ENCODE results near the gene DHDH.

DNA sequence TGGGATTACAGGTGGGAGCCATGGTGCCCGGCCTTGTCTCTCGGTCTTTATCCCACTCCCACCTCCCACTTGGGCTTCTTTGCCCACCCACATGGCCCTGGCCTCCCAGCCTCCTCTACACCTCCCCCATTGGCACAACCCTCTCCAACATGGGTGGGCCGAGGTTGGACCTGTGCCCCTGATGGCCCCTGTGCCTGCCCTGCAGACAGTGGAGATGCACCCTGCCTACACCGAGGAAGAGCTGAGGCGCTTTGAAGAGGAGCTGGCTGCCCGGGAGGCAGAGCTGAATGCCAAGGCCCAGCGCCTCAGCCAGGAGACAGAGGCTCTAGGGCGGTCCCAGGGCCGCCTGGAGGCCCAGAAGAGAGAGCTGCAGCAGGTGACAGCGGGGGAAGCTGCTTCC lies 12.6 kb upstream of the DHDH start:
- TF ChIP-seq, protein P1, sequence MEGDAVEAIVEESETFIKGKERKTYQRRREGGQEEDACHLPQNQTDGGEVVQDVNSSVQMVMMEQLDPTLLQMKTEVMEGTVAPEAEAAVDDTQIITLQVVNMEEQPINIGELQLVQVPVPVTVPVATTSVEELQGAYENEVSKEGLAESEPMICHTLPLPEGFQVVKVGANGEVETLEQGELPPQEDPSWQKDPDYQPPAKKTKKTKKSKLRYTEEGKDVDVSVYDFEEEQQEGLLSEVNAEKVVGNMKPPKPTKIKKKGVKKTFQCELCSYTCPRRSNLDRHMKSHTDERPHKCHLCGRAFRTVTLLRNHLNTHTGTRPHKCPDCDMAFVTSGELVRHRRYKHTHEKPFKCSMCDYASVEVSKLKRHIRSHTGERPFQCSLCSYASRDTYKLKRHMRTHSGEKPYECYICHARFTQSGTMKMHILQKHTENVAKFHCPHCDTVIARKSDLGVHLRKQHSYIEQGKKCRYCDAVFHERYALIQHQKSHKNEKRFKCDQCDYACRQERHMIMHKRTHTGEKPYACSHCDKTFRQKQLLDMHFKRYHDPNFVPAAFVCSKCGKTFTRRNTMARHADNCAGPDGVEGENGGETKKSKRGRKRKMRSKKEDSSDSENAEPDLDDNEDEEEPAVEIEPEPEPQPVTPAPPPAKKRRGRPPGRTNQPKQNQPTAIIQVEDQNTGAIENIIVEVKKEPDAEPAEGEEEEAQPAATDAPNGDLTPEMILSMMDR (IDR thresholded peaks at IDR 0.05; ENCODE audit: low read depth, low read length, poor library complexity, severe bottlenecking) = no peak
- TF ChIP-seq EZH2phosphoT487 (IDR thresholded peaks at IDR 0.05; ENCODE audit: borderline replicate concordance, low read length) = no peak

All from DOHH2 (cell line).